GM19035 (cell line): ENCODE data around the gene LGALS9.
"Not testable (repeated sequence)": the region's sequence is repeated elsewhere in the genome, so short reads cannot be mapped to it uniquely, and the experiment has no call there.

ENCODE experiments used
- ATAC-seq: cut with Tn5 transposase; IDR thresholded peaks from one replicate; pipeline ENCODE4 v1.9.1; 2021; ENCODE audit not compliant: unreplicated experiment

LGALS9 gene

GRCh38 chr17:27627514-27627913 lies 3.5 kb upstream of the LGALS9 start:
- no peak for ATAC-seq

GRCh38 chr17:27628376-27628775 lies 2.6 kb upstream of the LGALS9 start:
- ATAC-seq = no peak

- ATAC-seq = not testable (repeated sequence)
Observed at GRCh38 chr17:27629260-27629659, 1.7 kb upstream of the LGALS9 start.

- ATAC-seq = peak; percentile 49
Observed at GRCh38 chr17:27631411-27631760, 398 bp downstream of the LGALS9 start.

DNA sequence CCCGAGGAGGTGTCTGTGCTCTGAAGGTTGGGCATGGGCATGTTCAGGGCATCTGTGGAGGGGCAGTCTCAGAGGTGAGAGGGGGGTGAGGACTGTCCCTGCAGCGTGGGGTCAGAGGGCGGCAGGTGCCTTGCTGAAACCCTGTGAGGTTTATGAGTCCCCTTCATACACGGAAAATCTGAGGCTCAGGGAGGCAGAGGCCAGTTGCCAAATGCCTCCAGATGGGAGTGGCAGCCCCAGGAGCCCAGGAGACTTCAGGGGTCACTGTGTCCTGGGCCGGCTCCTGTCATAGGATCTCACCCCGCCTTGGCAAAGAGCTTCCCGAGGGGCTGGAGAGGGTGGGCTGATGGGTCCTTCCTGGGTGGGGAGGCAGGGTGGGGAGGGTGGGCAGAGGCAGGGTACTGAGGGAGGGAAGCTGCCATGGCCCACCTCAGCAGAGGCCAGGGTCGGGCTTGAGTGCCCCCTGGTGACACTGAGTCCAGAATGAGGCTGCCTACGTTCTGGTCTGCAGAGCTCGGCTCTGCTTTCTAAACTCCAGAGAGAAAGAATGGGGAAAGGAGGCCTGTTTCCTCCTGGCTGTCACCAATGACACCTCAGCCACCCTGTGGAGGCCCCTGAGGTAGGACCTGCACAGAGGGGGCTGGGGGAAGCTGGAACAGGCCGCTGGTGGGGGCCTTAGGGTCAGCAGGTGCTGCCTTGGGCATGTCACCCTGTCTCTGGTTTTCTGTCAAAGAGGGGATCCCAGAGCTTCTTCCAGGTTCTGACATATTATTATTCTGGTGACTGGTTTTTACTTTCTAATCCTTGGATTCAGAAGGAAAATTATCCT lies 1.1 kb downstream of the LGALS9 start:
- no peak for ATAC-seq

GRCh38 chr17:27632766-27633165 lies 1.8 kb downstream of the LGALS9 start:
- not testable (repeated sequence) for ATAC-seq

- ATAC-seq = no peak
Observed at GRCh38 chr17:27633312-27634025, 2.5 kb downstream of the LGALS9 start.

GRCh38 chr17:27634026-27634335 lies 3.0 kb downstream of the LGALS9 start:
- ATAC-seq = no peak

DNA sequence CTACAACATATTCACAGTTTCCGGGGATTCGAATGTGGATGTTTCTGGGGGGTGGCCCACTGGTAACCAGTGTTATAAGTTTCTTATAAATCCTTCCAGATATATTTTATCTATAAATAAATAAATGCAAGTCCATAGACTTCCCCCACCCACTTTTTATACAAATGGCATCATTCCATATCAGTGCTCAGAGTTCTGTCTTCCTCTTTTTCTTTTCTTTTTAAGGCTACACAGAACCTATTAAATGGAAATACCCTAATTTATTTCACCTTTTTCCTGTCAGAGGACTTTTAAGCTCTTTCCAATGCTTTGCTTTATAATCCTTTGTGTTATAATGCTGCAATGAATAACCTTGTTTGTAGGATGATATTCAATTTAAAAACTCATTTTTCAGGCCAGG lies 3.8 kb downstream of the LGALS9 start:
- ATAC-seq = no peak

GRCh38 chr17:27635275-27635823 lies 4.4 kb downstream of the LGALS9 start:
- no peak for ATAC-seq

DNA sequence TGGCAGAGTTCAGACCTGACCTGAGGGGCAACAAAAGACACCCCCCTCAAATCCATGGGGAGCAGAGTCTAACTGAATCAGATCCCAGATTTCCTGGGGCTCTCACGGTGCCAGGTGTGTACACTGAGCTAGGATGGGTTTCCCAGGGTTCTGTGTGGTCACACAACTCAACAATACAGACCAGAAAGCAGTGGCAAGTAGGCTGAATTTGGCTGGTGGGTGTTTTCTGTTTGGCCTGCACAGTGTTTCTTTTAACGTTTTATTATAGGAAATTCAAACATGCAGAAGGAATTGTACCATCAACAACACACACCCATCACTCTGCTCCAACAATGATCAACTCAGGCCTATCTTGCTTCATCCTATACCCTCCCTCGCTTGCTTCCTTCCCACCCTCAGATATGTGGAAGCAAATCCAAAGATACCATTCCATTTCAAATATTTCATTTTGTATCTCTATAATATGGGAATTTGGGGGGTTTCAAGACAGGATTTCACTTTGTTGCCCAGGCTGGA lies 5.1 kb downstream of the LGALS9 start:
- not testable (repeated sequence) for ATAC-seq

- not testable (repeated sequence) for ATAC-seq
Observed at GRCh38 chr17:27637818-27638217, 6.8 kb downstream of the LGALS9 start.

DNA sequence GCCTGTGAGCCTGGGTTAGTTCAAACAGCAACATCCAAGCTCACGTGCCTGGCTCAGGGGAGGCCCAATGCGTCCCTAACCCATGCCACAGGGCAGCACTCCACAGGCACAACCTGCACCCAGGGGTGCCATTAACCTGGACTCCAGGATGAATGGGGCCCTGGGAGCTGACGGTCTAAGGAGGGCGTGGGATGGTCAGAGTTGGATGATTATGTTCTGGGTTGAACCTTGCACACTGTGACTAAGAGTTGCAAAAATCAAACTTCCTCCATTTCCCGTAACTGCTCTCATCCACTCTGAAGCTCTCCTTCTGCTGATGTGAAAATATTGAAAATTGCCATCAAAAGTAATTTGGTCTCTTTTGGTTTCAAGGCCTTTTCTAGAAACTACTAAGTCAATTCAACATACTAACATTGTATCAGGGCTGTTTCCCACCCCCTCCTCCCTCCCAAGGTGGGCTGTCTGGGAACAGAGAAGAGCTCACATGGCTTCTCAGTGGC lies 7.5 kb downstream of the LGALS9 start:
- not testable (repeated sequence) for ATAC-seq

GRCh38 chr17:27640790-27641189 lies 9.8 kb downstream of the LGALS9 start:
- no peak for ATAC-seq

GRCh38 chr17:27644586-27644985 lies 13.6 kb downstream of the LGALS9 start:
- no peak for ATAC-seq

- ATAC-seq = not testable (repeated sequence)
Observed at GRCh38 chr17:27645621-27646020, 14.6 kb downstream of the LGALS9 start.

GRCh38 chr17:27646232-27646631 lies 15.2 kb downstream of the LGALS9 start:
- no peak for ATAC-seq

DNA sequence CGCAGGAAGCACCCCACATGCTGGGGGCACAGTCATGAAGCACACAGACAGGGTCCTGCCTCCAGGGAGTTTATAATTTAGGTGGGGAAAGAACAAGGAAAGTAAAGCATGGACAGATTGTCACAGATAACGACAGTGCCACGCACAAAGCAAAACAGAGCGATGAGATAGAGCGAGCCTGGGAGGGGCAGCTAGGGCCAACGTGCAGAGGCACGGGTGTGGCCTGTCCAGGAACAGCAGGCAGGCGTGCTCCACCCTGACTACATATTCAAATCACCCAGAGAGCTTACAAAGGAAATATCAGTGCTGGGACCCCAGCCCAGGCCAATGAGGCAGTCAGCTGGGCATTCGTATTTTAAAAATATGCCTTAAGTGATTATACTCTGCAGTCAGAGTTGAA lies 16.8 kb downstream of the LGALS9 start:
- no peak for ATAC-seq

GRCh38 chr17:27649111-27649571 lies 18.2 kb downstream of the LGALS9 start:
- ATAC-seq = not testable (repeated sequence)

DNA sequence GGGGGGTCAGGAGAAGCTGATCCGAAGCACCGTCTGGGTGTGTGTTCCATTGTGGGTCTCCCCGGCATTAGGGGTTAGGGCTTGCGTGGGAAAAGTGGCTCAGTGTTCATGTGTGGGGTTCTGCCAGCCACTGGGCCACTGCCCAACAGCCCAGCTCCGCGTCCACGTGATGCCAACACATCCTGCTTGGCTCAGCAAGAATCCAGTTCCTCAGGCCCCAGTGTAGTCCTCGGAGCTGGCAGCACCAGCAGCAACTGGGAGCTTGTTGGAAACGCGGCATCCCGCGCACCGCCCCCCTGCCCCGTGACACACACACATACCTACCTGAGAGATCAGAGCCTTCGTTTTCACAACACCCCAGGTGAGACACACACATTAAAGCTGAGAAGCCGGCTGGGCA lies 18.9 kb downstream of the LGALS9 start:
- no peak for ATAC-seq

DNA sequence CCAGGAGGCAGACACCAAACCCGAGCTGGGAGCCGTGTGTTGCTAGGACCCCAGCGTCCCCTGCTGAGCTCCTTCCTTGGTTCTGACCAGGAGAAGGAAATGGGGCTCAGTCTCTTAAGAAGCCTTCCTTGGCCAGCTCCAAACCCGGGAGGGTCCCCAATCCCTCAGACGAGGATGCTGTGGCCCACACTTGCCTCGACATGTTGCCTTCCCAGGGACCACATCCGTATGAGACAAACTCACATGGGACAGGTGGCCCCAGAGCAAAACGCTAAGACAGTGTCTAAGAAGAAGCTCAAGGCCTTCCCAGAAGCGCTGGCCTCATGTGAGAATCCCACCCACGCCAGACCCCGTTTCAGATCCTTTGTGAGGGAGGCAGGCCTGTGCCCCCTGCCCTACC lies 19.8 kb downstream of the LGALS9 start:
- ATAC-seq = no peak
